Activated CD8-positive, alpha-beta T cell treated with anti-CD3 and anti-CD28 coated beads for 36 hours (primary cell): ENCODE results near the gene MBNL3. TPM values are rescaled to one million over a fixed set of nuclear protein-coding genes. Genes with fewer than 3 reads are reported as not detected.

ENCODE experiments used
- ATAC-seq: fragments of 200-7000 bp; cut with Tn5 transposase; one replicate; pipeline ENCODE4 v1.10.0; 2021; ENCODE audit warnings: mild to moderate bottlenecking, moderate library complexity
- CTCF ChIA-PET: fragments of 350-600 bp; sonication (Branson Sonifier 250); formaldehyde crosslinking; loops from one replicate; lab custom pipeline; 2021; ENCODE audit warnings: antibody characterized with exemption; lab: Charles Lee
- POLR2A ChIA-PET: fragments of 350-600 bp; sonication (Branson Sonifier 250); formaldehyde crosslinking; loops from one replicate; lab custom pipeline; 2021; ENCODE audit warnings: antibody characterized with exemption; lab: Charles Lee
- DNase-seq: peaks from one replicate; pipeline ENCODE4 v3.0.0-alpha.2; 2020
- H3K27ac Mint-ChIP-seq: one replicate; pipeline ENCODE4 v1.8.0; 2021; ENCODE audit warnings: mild to moderate bottlenecking, mixed read lengths
- H3K27me3 Mint-ChIP-seq: one replicate; pipeline ENCODE4 v1.8.0; 2021; ENCODE audit warnings: mixed read lengths
- H3K36me3 Mint-ChIP-seq: one replicate; pipeline ENCODE4 v1.8.0; 2021; ENCODE audit warnings: low read depth, mixed read lengths
- H3K4me1 Mint-ChIP-seq: one replicate; pipeline ENCODE4 v1.8.0; 2021; ENCODE audit warnings: low read depth, mixed read lengths
- H3K4me3 Mint-ChIP-seq: one replicate; pipeline ENCODE4 v1.8.0; 2021; ENCODE audit warnings: mild to moderate bottlenecking, moderate library complexity, mixed read lengths
- H3K9me3 Mint-ChIP-seq: one replicate; pipeline ENCODE4 v1.8.0; 2021; ENCODE audit warnings: mixed read lengths
- CTCF ChIP-seq: fragments of 200-600 bp; IDR thresholded peaks from one replicate; pipeline ENCODE4 v1.8.0; 2022; ENCODE audit warnings: antibody characterized with exemption, mild to moderate bottlenecking
- intact Hi-C: fragments of 100-400 bp; cut with micrococcal nuclease; formaldehyde crosslinking; loops from one replicate; pipeline ENCODE4 v1.10.0; 2022
- total RNA-seq, 2 experiments: library from RNA; stranded (reverse); gene quantifications; one replicate each; pipeline ENCODE4 v1.2.3, GENCODE V29; 2021

MBNL3 gene
- total RNA-seq, 2 experiments from 2014 or later, result 19.8 to 23.3 TPM

- ChIA-PET POLR2A (no interaction called here), CTCF (no interaction called here)
- Mint-ChIP-seq H3K4me3 (no peak overlapping the region), H3K36me3 (no peaks in the 10 kb centered on the region), H3K9me3 (no peaks in the 10 kb centered on the region), H3K27me3 (no peaks in the 10 kb centered on the region), H3K4me1 (peaks cover 5% of the 10 kb centered on the region), H3K27ac (no peak overlapping the region)
- intact Hi-C loops, result no loop called here
- ATAC-seq, result no peak
- no peak for TF ChIP-seq CTCF
- DNase-seq, result no peak
Measured at GRCh38 chrX:132395645-132396044, 93.2 kb downstream of the MBNL3 start.

- no peaks in the 10 kb centered on the region for H3K9me3 Mint-ChIP-seq
- DNase-seq (no peak), ATAC-seq (no peak)
- no peak for TF ChIP-seq CTCF
- no peak overlapping the region for H3K4me3 Mint-ChIP-seq
- ChIA-PET POLR2A (no interaction called here), CTCF (interaction anchor here (1.7 kb wide), 1 partner anchor 68 kb away, joined by 3 read pairs; no protein-coding TSS in a partner anchor)
- no peaks in the 10 kb centered on the region for H3K36me3 Mint-ChIP-seq
- no peak overlapping the region for H3K27ac Mint-ChIP-seq
- intact Hi-C loops, result no loop called here
- H3K27me3 Mint-ChIP-seq, result no peaks in the 10 kb centered on the region
- peaks cover 5% of the 10 kb centered on the region for H3K4me1 Mint-ChIP-seq
Measured at GRCh38 chrX:132395026-132395425, 93.8 kb downstream of the MBNL3 start.

DNA sequence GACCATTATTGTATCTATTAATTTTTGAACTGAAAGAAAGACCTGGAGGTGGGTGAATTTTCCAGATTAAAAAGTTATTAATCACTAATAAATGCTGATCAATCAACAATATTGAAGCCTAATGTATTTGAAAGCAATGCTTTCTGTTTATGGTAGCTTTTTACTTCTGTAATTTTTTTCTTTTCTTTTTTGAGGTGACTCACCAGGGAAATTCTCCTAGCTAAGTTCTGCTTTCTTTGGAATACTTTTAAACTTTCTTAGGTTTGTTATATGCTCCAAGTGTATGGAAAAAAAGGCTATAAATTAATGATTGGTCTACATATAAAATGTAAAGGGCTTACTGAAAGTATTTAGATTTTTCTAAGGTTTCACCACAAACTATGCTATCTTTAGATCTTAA lies 94.2 kb downstream of the MBNL3 start:
- POLR2A ChIA-PET, result no interaction called here
- no peaks in the 10 kb centered on the region for H3K27me3 Mint-ChIP-seq

GRCh38 chrX:132393992-132394391 lies 94.8 kb downstream of the MBNL3 start:
- intact Hi-C loops, result no loop called here
- Mint-ChIP-seq H3K36me3 (no peaks in the 10 kb centered on the region), H3K4me1 (peaks cover 5% of the 10 kb centered on the region), H3K27ac (no peak overlapping the region), H3K27me3 (no peaks in the 10 kb centered on the region), H3K4me3 (no peak overlapping the region), H3K9me3 (no peaks in the 10 kb centered on the region)
- ChIA-PET CTCF (interaction anchor here (1.7 kb wide), 1 partner anchor 69 kb away, joined by 3 read pairs; no protein-coding TSS in a partner anchor), POLR2A (no interaction called here)
- no peak for DNase-seq
- TF ChIP-seq CTCF, result no peak
- ATAC-seq, result no peak

More for the DNA sequence above, 94.2 kb downstream of the MBNL3 start:
- Mint-ChIP-seq H3K4me3 (no peak overlapping the region), H3K9me3 (no peaks in the 10 kb centered on the region), H3K4me1 (peaks cover 5% of the 10 kb centered on the region), H3K36me3 (no peaks in the 10 kb centered on the region), H3K27ac (no peak overlapping the region)
- TF ChIP-seq CTCF, result no peak
- DNase-seq (no peak), ATAC-seq (no peak)
- intact Hi-C loops, result no loop called here
- CTCF ChIA-PET, result interaction anchor here (1.7 kb wide), 1 partner anchor 68 kb away, joined by 3 read pairs; no protein-coding TSS in a partner anchor

DNA sequence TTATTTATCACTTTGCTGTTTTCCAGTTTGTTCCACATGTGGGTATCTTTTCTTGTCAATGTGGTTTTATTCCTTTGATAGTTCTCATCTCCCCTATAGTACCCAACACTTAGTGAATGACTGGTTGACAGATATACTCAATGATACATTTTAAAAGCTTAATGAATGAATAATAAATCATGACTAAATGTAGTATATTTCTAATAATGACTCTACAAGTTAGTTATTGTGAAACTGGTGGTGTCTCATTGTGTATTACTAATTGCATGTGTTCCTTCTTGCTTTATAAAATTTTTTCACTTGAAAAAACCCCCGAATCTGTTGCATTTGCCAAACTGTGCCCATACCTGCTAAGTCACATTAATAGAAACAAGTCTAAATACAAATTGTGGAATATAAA lies 95.4 kb downstream of the MBNL3 start:
- Mint-ChIP-seq H3K4me3 (no peak overlapping the region), H3K9me3 (no peaks in the 10 kb centered on the region), H3K36me3 (no peaks in the 10 kb centered on the region), H3K27me3 (no peaks in the 10 kb centered on the region), H3K4me1 (peaks cover 5% of the 10 kb centered on the region), H3K27ac (no peak overlapping the region)
- DNase-seq (no peak), ATAC-seq (no peak)
- CTCF ChIA-PET, result interaction anchor here (1.7 kb wide), 1 partner anchor 69 kb away, joined by 3 read pairs; no protein-coding TSS in a partner anchor
- POLR2A ChIA-PET, result no interaction called here
- intact Hi-C loops, result no loop called here
- TF ChIP-seq CTCF, result no peak
